ENCODE results near the gene TRIM2. TPM values are rescaled to one million over a fixed set of nuclear protein-coding genes. Genes with fewer than 3 reads are reported as not detected.
A peak's percentile ranks its signal among the peaks of the same experiment; 100 is the strongest.

Gene TRIM2
- total RNA-seq, 1 donor: 78.5 TPM

DNA sequence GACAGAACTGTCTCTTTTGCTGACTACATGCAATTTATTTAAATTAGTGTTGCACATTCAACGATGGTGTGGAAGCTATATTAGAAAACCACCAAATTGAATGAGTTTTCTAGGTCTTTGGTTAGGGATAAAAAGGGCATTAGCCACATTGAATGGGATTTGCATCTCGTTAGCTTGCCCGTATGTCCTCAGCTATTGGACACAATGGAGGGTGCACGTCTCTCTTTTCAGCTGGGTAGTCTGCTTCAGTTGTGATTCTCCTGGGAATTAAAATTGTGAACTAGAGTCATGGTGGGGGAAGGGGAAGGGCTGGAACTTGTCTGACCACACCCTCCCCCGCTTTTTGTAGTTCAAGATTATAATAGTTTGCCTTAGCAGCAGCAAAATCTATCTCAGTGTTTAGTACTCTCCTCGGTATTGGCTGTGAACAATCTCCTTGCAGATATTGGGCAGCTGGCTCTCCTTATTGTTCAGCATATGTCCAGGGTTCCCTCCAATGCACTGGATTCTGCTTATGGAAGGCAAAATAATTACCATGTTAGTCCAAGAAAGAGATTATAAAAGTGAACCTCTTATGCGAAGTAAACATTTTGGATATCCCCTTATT is 23.3 kb downstream of the TRIM2 start:
- H3K4me3 ChIP-seq (ENCODE audit: low read depth, low read length): no peak overlapping the region
- DNase-seq (ENCODE audit: low read depth): no peak
- TF ChIP-seq, protein P1, sequence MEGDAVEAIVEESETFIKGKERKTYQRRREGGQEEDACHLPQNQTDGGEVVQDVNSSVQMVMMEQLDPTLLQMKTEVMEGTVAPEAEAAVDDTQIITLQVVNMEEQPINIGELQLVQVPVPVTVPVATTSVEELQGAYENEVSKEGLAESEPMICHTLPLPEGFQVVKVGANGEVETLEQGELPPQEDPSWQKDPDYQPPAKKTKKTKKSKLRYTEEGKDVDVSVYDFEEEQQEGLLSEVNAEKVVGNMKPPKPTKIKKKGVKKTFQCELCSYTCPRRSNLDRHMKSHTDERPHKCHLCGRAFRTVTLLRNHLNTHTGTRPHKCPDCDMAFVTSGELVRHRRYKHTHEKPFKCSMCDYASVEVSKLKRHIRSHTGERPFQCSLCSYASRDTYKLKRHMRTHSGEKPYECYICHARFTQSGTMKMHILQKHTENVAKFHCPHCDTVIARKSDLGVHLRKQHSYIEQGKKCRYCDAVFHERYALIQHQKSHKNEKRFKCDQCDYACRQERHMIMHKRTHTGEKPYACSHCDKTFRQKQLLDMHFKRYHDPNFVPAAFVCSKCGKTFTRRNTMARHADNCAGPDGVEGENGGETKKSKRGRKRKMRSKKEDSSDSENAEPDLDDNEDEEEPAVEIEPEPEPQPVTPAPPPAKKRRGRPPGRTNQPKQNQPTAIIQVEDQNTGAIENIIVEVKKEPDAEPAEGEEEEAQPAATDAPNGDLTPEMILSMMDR (IDR thresholded peaks at IDR 0.05; ENCODE audit: insufficient read depth, low read length): no peak

DNA sequence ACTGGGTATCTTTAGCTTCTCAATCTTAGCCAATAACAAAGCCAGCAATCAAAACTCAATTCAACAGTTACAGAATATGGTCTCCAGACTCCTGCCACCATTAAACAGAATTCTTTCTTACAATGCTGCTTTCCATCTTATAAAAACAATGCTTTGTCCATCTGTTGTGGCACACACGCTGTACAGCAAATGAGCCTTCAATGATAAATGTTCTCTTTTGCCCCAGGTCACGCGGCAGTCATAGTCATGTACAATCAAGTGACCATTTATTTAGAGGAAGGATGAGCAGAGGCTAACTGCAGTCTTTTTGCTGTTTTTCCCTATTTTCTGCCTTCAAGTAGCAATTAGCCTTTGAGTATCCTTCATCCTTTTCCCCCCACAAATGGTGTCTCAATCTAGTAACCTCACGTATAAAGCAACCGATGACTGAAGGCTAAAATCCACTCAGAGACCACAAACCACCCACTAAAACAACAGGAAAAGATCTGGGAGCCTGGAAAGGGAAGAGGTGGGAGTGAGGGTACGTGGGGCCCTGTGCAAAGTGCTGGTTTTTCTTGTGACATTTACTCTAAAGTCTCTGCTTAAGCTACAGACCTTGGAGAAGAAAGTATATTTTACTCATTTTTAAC is 24.4 kb downstream of the TRIM2 start:
- no peak for DNase-seq (ENCODE audit: low read depth)
- no peak overlapping the region for H3K4me3 ChIP-seq (ENCODE audit: low read depth, low read length)
- TF ChIP-seq, protein P1 (IDR thresholded peaks at IDR 0.05; ENCODE audit: insufficient read depth, low read length): no peak

DNA sequence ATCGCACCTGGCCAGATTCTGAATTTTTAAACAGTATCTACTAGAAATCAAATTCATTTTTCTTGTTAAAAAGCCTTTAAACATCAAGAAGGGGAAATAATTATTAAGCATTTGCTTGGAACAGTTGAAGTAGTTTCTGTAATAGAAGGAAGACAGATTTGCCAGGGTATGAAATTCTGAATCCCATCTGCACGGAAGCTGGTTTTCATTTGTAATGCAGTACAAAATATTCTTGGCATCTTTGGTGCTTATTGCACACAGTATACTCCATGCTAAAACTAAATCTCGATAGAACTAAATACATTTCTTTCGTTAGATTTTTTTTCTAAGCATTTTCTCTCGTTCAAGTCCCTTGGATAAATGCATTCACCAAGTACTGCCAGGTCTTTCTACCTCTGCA is 25.3 kb downstream of the TRIM2 start:
- TF ChIP-seq, protein P1 (IDR thresholded peaks at IDR 0.05; ENCODE audit: insufficient read depth, low read length): no peak
- DNase-seq (ENCODE audit: low read depth): no peak

DNA sequence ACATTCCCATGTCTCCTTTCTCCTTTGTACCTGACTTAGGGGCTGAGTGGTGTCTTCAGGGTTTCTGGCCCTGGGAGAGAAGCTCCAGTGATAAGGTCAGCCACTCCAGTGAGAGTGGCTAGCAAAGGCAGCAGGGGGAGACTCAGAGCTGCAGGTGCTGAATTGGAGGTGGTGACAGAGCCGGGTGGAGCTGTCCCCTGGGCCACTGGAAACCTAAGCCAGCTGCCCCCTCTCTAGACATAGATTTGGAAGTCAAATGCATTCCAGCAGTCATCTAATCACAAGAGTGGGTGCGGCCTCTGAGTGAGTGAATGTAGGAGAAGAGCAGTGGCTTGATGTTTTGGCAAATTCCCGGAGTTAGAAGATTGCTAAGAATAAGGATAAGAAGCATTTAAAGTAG is 28.5 kb downstream of the TRIM2 start:
- TF ChIP-seq, protein P1 (IDR thresholded peaks at IDR 0.05; ENCODE audit: insufficient read depth, low read length): peak; percentile 35
- DNase-seq (ENCODE audit: low read depth): peak; percentile 61
- no peak overlapping the region for H3K4me3 ChIP-seq (ENCODE audit: low read depth, low read length)

More for the DNA sequence above, 25.3 kb downstream of the TRIM2 start:
- no peak overlapping the region for H3K4me3 ChIP-seq (ENCODE audit: low read depth, low read length)

DNA sequence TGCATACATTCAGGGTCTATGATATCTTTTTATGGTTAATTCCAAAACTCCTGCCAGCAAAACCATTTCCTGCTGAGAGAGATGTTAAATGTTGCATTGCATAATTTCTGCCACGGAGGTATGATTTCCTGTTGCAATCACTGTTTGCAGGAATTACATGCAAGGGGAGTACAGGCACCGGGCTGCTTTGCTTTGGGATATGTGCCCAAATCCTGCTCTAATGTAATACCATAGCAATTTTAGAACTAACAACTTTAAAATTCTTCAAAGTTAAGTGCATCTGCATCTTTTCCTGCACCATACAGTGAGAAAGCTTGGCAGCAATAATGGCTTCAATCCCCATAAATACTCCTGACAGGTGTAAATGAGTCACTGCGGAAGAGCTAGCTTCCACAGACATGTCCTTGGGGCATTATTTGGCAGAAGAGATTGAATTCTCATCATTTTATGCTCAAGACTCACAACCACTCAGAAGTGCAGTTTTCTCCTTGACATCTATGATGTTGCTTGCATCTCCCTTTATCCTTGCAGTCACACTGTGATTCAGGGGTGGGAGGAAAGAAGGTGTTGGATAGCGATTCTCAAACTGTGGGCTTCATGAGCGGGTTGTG is 29.6 kb downstream of the TRIM2 start:
- H3K4me3 ChIP-seq (ENCODE audit: low read depth, low read length): no peak overlapping the region
- TF ChIP-seq, protein P1 (IDR thresholded peaks at IDR 0.05; ENCODE audit: insufficient read depth, low read length): no peak
- DNase-seq (ENCODE audit: low read depth): peak; percentile 96

DNA sequence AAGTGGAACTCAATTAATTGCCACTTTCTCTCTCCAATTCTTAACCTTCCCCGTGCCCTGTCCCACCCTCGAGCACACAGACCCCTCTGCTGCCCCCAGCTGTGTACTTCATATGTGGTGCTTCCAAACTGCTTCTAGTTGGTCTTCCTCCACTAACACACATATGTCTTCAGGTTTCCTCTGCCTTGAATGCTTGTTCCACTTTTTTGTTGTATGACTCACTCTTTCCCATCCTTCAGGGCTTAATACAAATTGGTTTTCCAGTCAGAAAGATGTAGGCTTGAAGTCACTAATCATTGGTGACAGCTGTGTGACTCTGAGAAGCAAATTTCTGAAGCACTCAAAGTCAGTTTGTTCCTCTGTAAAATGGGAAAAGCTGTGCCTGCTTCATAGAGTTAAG is 30.6 kb downstream of the TRIM2 start:
- TF ChIP-seq, protein P1 (IDR thresholded peaks at IDR 0.05; ENCODE audit: insufficient read depth, low read length): no peak
- peak; percentile 67 for DNase-seq (ENCODE audit: low read depth)
- no peak overlapping the region for H3K4me3 ChIP-seq (ENCODE audit: low read depth, low read length)

All from fibroblast of the aortic adventitia (primary cell).